DND-41 (cell line): ENCODE measurements around the gene TIA1.
"Not testable (repeated sequence)": the region's sequence is repeated elsewhere in the genome, so short reads cannot be mapped to it uniquely, and the experiment has no call there.

ENCODE experiments used
- ATAC-seq: fragments of 200-7000 bp; cut with Tn5 transposase; 3 replicates; pipeline ENCODE4 v1.9.1; 2021; ENCODE audit warnings: low read depth; ENCODE audit not compliant: insufficient read depth
- DNase-seq: peaks from one replicate; pipeline ENCODE4 v3.0.0-alpha.2; 2020
- H2AFZ ChIP-seq: 2 replicates; pipeline ENCODE4 v1.6.0; 2012; ENCODE audit warnings: low read depth, low read length
- H3K27ac ChIP-seq: 2 replicates; pipeline ENCODE4 v1.5.1; 2012; ENCODE audit warnings: low read length, inconsistent platforms
- H3K27me3 ChIP-seq: fragments of 200-600 bp; sonication (generic); 2 replicates; pipeline ENCODE4 v1.6.0; 2012; ENCODE audit warnings: low read length, mild to moderate bottlenecking, inconsistent platforms; ENCODE audit not compliant: insufficient read depth, poor library complexity
- H3K36me3 ChIP-seq: 2 replicates; pipeline ENCODE4 v1.5.1; 2012; ENCODE audit warnings: low read length, inconsistent platforms; ENCODE audit not compliant: insufficient read depth
- H3K4me1 ChIP-seq: 2 replicates; pipeline ENCODE4 v1.5.1; 2012; ENCODE audit warnings: mild to moderate bottlenecking, low read length; ENCODE audit not compliant: insufficient read depth
- H3K4me2 ChIP-seq: 2 replicates; pipeline ENCODE4 v1.6.0; 2012; ENCODE audit warnings: mild to moderate bottlenecking, moderate library complexity, low read length, inconsistent platforms; ENCODE audit not compliant: insufficient read depth
- H3K4me3 ChIP-seq, 2 experiments: fragments of 200-600 bp in 1 of 2; shearing (Covaris generic) in 1 of 2; 2 replicates each; pipeline ENCODE4 v1.5.1; 2012 to 2016; ENCODE audit warnings: inconsistent platforms in 2 of 2, low read length in 2 of 2, mild to moderate bottlenecking in 2 of 2, low read depth in 1 of 2, moderate library complexity in 1 of 2
- H3K79me2 ChIP-seq: 2 replicates; pipeline ENCODE4 v1.6.0; 2012; ENCODE audit warnings: low read length, inconsistent platforms; ENCODE audit not compliant: insufficient read depth
- H3K9ac ChIP-seq: 2 replicates; pipeline ENCODE4 v1.6.0; 2012; ENCODE audit warnings: low read depth, mild to moderate bottlenecking, inconsistent platforms, low read length, moderate library complexity
- H3K9me3 ChIP-seq: 2 replicates; pipeline ENCODE4 v1.5.1; 2012; ENCODE audit warnings: low read length, moderate library complexity, mild to moderate bottlenecking, inconsistent platforms; ENCODE audit not compliant: insufficient read depth, severe bottlenecking
- H4K20me1 ChIP-seq: 2 replicates; pipeline ENCODE4 v1.6.0; 2012; ENCODE audit warnings: low read length; ENCODE audit not compliant: insufficient read depth
- CTCF ChIP-seq: IDR thresholded peaks from 2 replicates; pipeline ENCODE4 v1.5.1; 2012; ENCODE audit warnings: borderline replicate concordance, low read length, moderate library complexity, mild to moderate bottlenecking; ENCODE audit not compliant: poor library complexity, severe bottlenecking; ENCODE audit errors: extremely low read depth
- EZH2 ChIP-seq: IDR thresholded peaks from 3 replicates; pipeline ENCODE4 v1.6.1; 2012; ENCODE audit warnings: borderline replicate concordance, low read depth, mild to moderate bottlenecking, moderate library complexity, low read length, inconsistent platforms; ENCODE audit not compliant: severe bottlenecking

The TIA1 gene

GRCh38 chr2:70280242-70280798 is 31.9 kb upstream of the TIA1 start:
- H3K79me2 ChIP-seq: peaks cover 32% of the 10 kb centered on the region
- H3K36me3 ChIP-seq: peaks cover 84% of the 10 kb centered on the region
- ATAC-seq: no peak
- no peak overlapping the region for H3K4me3 ChIP-seq
- H3K9ac ChIP-seq: no peak overlapping the region
- no peak overlapping the region for H2AFZ ChIP-seq
- no peak for DNase-seq
- H4K20me1 ChIP-seq: peaks cover 32% of the 10 kb centered on the region
- no peaks in the 10 kb centered on the region for H3K27me3 ChIP-seq
- H3K27ac ChIP-seq: no peak overlapping the region
- no peaks in the 10 kb centered on the region; the same call in 1 of the 2 replicates for H3K4me1 ChIP-seq
- H3K9me3 ChIP-seq: no peaks in the 10 kb centered on the region
- no peak overlapping the region for H3K4me2 ChIP-seq
- TF ChIP-seq CTCF: no peak
- TF ChIP-seq EZH2: no peak

- H3K27me3 ChIP-seq: no peaks in the 10 kb centered on the region
- H3K36me3 ChIP-seq: peaks cover 15% of the 10 kb centered on the region
- DNase-seq (no peak), ATAC-seq (no peak)
- H3K4me2 ChIP-seq: no peak overlapping the region
- H3K9me3 ChIP-seq: no peaks in the 10 kb centered on the region
- no peak for TF ChIP-seq EZH2
- no peak for TF ChIP-seq CTCF
- no peak overlapping the region for H3K9ac ChIP-seq
- H3K79me2 ChIP-seq: no peaks in the 10 kb centered on the region
- H4K20me1 ChIP-seq: no peaks in the 10 kb centered on the region
- H2AFZ ChIP-seq: no peak overlapping the region
- no peak overlapping the region for H3K27ac ChIP-seq
- no peak overlapping the region for H3K4me3 ChIP-seq
- no peaks in the 10 kb centered on the region for H3K4me1 ChIP-seq
Measured at GRCh38 chr2:70270323-70270722, 21.9 kb upstream of the TIA1 start.

- not testable (repeated sequence) for DNase-seq, H3K4me3 ChIP-seq, H2AFZ ChIP-seq, H4K20me1 ChIP-seq, H3K4me1 ChIP-seq, H3K4me2 ChIP-seq, H3K27me3 ChIP-seq, H3K27ac ChIP-seq, H3K9ac ChIP-seq, H3K9me3 ChIP-seq, H3K79me2 ChIP-seq, ATAC-seq
- peaks cover 14% of the 10 kb centered on the region for H3K36me3 ChIP-seq
Measured at GRCh38 chr2:70269422-70270302, 21.2 kb upstream of the TIA1 start.

GRCh38 chr2:70266925-70267324 is 18.5 kb upstream of the TIA1 start:
- not testable (repeated sequence) for ATAC-seq, H3K4me3 ChIP-seq, H3K27me3 ChIP-seq, H3K79me2 ChIP-seq, H2AFZ ChIP-seq, H3K4me2 ChIP-seq, H3K4me1 ChIP-seq, DNase-seq, H3K9ac ChIP-seq, H4K20me1 ChIP-seq, H3K27ac ChIP-seq, H3K9me3 ChIP-seq
- peaks cover 18% of the 10 kb centered on the region for H3K36me3 ChIP-seq
